Fibroblast of skin of right quadriceps (primary cell): Measurements from ENCODE around the gene ARHGAP6.
"Not testable (repeated sequence)": the region's sequence is repeated elsewhere in the genome, so short reads cannot be mapped to it uniquely, and the experiment has no call there.

ENCODE experiments used
- DNase-seq: peaks from one replicate; pipeline ENCODE4 v3.0.0-alpha.2; 2013

ARHGAP6 gene

GRCh38 chrX:11135564-11136185, 530.0 kb downstream of the ARHGAP6 start:
- no peak for DNase-seq

GRCh38 chrX:11131146-11131545, 534.6 kb downstream of the ARHGAP6 start:
- DNase-seq, result no peak

GRCh38 chrX:11130136-11130535, 535.6 kb downstream of the ARHGAP6 start:
- no peak for DNase-seq

- peak; percentile 19 for DNase-seq
These were observed 536.1 kb downstream of the ARHGAP6 start for GRCh38 chrX:11129534-11130105.

- DNase-seq, result no peak
These were observed 540.7 kb downstream of the ARHGAP6 start for GRCh38 chrX:11125060-11125459.

GRCh38 chrX:11124112-11124511, 541.6 kb downstream of the ARHGAP6 start:
- no peak for DNase-seq

GRCh38 chrX:11123087-11123486, 542.6 kb downstream of the ARHGAP6 start:
- DNase-seq, result not testable (repeated sequence)

GRCh38 chrX:11119313-11119943, 546.3 kb downstream of the ARHGAP6 start:
- DNase-seq, result no peak

- DNase-seq, result no peak
These were observed 548.0 kb downstream of the ARHGAP6 start for GRCh38 chrX:11117745-11118144.

- no peak for DNase-seq
These were observed 552.0 kb downstream of the ARHGAP6 start for GRCh38 chrX:11113731-11114130.

- DNase-seq, result no peak
These were observed 553.8 kb downstream of the ARHGAP6 start for GRCh38 chrX:11111947-11112346.

- peak; percentile 86 for DNase-seq
These were observed 554.5 kb downstream of the ARHGAP6 start, which contains the start of gene HCCS for GRCh38 chrX:11111037-11111851. Gene HCCS, plus strand, starts transcription at chrX:11111332. Its CDS starts 729 bp downstream, at chrX:11112061.

GRCh38 chrX:11109968-11110367, 555.8 kb downstream of the ARHGAP6 start:
- no peak for DNase-seq

GRCh38 chrX:11108253-11108941, 557.3 kb downstream of the ARHGAP6 start:
- no peak for DNase-seq

- peak; percentile 51 for DNase-seq
These were observed 560.6 kb downstream of the ARHGAP6 start for GRCh38 chrX:11105080-11105479.

- DNase-seq, result no peak
These were observed 562.0 kb downstream of the ARHGAP6 start for GRCh38 chrX:11103751-11104150.

- no peak for DNase-seq
These were observed 562.7 kb downstream of the ARHGAP6 start for GRCh38 chrX:11103006-11103405.

- peak; percentile 78 for DNase-seq
These were observed 565.3 kb downstream of the ARHGAP6 start for GRCh38 chrX:11100281-11101035.

- DNase-seq, result no peak
These were observed 566.3 kb downstream of the ARHGAP6 start for GRCh38 chrX:11099465-11099864.

GRCh38 chrX:11097933-11098332, 567.8 kb downstream of the ARHGAP6 start:
- no peak for DNase-seq

- no peak for DNase-seq
These were observed 575.9 kb downstream of the ARHGAP6 start for GRCh38 chrX:11089802-11090201.
